NCI-H128 (cell line): ENCODE data around the gene SCGB3A1.

Experiments
- DNase-seq: peaks from one replicate; lab custom pipeline; 2025; ENCODE audit not compliant: unreplicated experiment; lab: John Stamatoyannopoulos, UW

SCGB3A1 gene

GRCh38 chr5:180625791-180626660, 34.7 kb upstream of the SCGB3A1 start:
- no peak for DNase-seq

DNA sequence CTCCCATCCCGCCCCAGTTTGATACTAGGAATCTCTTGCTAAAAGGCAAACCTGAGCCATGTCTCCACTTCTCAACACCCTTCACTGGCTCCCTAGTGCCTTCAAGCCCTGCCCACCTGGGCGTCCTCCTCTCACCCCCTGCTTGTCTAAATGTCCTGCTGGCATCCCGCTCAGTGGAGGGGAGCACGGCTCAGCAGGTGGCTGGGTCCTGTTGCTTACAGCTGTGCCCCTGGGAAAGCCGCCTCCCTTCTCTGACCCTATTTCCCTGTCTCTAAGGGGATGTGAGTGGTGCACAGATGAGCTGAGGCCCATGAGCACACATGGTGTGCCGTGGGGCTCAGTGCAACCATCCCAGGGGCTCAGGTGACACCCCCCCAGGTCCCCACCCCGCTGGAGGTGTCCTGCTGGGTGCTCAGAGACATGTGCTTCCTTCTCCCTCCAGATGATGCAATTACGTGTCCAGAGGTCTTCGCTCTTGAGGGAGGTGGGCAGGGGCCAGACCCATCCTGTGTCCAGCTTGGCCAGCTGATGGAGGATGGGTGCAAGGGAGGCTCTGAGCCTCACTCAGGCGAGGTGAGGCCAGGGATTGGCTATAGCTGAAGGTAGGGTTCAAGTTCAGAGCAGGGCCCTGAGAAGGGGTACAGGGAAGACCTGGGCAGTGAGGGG, 34.0 kb upstream of the SCGB3A1 start:
- no peak for DNase-seq

DNA sequence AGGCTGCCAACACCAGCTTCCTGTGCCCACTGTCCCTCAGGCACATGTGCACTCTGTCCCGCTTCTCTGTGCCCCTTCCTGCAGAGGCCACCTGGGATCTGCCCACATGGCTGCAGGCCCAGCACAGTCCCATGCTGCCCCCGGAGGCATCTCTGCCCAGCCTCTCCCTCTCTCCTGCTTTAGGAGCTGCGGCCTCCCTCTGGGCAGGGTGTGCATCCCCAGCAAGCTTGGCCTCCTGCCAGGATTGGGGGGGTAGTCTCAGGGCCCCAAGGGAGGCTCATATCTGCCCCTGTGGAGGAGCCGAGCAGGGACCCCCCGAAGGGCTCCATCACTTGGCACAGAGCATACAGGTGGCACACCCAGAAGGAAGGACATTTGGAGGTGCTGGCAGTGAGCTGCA, 33.3 kb upstream of the SCGB3A1 start:
- no peak for DNase-seq

GRCh38 chr5:180623844-180624243, 32.5 kb upstream of the SCGB3A1 start:
- DNase-seq, result no peak

GRCh38 chr5:180623411-180623834, 32.1 kb upstream of the SCGB3A1 start:
- no peak for DNase-seq

GRCh38 chr5:180622910-180623309, 31.6 kb upstream of the SCGB3A1 start:
- no peak for DNase-seq

- no peak for DNase-seq
These were observed 30.0 kb upstream of the SCGB3A1 start for GRCh38 chr5:180621311-180621710.

DNA sequence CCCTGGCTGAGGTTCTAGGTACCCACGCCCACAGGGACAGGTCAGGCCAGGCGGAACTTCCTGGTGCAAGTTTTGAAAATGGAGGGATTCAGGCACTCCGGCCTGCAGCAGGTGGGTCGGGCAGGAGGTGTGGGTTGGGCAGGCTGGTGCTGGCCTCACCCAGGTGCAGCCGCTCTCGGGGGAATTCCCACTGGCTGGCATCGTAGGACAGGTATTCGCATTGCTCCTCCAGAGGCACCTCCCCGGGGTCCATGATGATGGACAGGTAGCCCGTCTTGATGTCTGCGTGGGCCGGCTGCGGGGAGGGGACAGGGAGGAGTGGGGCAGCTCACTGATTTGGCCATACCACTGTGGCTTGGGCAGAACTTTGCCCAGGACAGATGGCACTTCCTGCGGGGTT, 28.7 kb upstream of the SCGB3A1 start:
- DNase-seq, result no peak

- no peak for DNase-seq
These were observed 28.2 kb upstream of the SCGB3A1 start for GRCh38 chr5:180619563-180619915.

DNA sequence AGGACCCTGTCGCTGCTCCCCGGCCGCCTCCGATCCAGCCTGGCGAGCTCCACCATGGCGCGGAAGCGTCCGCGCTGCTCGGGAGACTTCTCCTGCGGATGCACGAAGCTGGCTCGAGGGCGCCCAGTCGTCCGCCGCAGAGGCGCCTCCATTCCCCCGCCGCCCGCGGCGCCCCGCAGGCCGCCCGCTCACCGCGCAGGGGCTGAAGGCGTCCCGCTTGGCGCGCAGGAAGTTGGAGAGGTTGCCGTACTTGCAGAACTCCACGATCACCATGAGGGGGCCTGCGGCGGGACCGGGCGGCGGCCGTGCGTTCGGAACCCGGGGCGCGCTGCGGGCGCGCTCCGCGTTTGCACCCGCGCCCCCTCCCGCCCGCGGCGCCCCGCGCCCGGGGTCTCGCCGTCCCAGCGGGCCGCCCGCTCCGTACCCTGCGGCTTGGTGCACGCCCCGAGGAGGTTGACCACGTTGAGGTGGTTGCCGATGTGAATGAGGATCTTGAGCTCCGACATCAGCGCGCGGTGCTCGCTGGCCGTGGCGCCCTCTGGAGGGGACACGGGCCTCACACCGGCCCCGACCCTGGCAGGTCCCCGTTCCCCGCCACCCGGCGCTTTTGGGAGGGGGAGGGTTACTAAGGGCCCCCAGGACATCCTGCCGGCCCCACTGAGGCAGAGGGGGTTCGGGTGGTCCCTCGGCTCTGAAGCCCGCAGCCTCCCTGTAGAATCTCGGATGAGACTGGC, 27.7 kb upstream of the SCGB3A1 start:
- no peak for DNase-seq

DNA sequence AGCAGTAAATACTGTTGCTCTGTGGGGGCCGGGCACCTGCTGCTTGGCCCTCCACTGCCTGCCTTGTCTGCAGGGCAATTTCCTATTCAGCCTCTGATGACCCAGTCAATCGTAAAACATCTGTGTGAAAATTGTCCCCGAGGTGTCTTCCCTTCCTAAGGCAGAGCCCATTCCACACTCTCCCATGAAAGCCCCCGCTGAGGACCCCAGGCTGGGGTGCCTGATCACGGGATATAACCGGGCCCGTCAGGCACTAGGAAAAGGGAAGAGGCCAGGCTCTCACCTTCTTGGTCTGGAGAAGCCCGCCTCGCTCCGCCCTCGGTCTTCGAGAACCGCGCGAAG, 27.2 kb upstream of the SCGB3A1 start:
- DNase-seq, result no peak

DNA sequence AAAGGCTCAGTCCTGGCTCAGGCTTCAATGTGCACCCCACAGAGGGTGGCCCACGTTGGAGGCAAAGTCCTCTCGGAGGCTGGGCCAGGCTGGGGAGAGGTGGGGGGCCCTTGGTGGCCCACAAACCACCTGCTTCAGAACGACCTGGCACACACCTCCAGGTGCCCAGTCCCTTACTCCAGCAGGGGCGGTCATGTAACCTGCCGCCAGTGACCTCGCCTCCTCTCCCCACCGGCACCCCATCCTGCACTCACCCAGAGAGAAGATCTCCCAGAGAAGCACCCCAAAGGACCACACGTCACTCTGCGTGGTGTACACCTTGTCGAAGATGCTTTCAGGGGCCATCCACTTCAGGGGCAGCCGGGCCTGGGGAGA, 22.5 kb upstream of the SCGB3A1 start:
- no peak for DNase-seq

- no peak for DNase-seq
These were observed 22.0 kb upstream of the SCGB3A1 start for GRCh38 chr5:180613188-180613813.

DNA sequence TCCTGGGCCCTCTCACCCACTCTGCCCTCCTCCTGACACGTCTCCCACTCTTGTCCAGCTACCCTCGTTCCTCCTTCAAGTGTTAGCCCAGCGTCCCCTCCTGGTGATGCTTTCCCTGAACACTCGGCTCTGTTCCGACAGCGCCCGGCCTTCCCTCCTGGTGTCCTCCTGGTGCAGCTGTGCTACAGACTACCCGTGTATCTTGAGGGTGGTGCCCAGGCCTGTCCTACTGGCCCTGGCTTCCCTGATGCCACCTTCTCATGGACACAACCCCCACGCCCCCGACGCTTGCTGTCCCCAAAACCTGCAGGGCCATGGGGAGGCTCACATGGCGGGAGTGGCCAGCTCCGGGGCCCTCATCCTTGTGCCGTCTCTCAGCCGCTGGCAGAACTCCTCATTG, 21.4 kb upstream of the SCGB3A1 start:
- no peak for DNase-seq

GRCh38 chr5:180611140-180611850, 20.0 kb upstream of the SCGB3A1 start:
- no peak for DNase-seq

DNA sequence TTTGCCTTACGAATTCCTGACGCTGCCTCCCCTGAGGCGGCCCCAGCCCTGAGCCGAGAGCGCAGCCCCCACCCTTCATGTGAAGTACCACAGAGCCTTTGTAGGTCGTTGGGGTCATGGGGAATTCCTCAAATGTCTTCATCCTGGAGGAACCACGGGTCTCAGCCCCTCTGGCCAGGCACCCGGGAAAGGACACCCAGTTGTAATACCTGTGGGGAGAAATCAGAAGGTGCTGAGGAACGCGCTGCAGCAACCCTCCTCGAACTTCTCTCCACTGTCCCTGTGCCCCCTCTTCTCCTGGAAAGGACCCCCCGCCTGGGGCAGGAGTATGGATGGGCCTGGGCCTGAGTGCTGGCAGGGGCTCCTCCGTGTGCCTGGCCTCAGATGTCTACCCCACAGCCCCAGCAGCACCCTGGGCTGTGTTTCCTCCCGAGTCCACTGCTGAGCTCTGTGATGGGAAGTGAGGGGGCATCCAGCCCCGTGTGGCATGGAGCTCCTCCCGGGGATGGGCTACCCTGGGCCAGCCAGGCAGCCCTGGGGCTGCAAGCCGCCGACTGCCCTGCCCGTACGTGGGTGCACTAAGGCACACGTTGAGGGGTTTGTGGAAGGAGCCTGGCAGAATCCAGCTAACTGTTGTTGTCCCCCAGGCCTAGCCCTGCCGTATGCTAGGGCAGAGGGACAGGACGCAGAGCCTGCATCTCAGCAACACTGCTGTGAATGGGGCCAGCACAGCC, 18.7 kb upstream of the SCGB3A1 start:
- DNase-seq, result no peak

- DNase-seq, result no peak
These were observed 18.1 kb upstream of the SCGB3A1 start for GRCh38 chr5:180609386-180609785.

DNA sequence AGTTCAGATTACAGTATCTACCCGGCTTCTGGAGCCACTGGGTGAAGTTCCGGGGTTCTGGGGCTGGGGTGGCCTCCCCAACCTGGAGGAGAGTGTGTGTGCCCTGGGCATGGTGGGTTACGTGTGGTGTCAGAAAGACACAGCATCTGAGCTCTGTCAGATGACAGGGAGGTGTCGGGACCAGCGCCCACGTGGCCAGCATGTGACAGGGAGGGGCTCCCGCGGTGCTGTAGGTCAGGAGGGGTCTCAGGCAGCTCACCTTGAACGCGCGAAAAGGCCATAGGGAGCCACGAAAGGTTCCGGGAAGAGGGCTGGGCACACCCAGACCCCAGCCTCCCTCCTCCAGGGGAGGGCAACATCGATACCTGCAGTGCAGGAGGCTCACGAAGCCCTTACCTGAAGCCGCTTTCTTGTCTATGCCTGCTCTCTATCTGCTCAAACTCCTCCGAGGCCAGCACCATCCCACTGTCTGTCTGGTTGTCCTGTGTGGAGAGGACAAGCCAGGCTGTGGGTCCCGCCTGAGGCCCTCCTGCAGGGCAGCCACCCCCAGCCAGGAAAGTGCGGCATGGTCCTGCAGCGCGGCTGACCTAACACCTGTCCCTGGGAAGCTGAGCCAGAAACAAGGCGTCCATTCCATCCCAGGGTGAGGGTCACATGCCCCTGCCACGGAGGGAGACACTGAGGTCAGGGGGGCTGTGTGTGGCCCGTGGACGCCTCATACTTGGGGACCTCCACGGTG, 17.4 kb upstream of the SCGB3A1 start:
- DNase-seq, result no peak

GRCh38 chr5:180607861-180608571, 16.7 kb upstream of the SCGB3A1 start:
- no peak for DNase-seq
